Measurements from ENCODE around the gene LHX3. TPM values are rescaled to one million over a fixed set of nuclear protein-coding genes. Genes with fewer than 3 reads are reported as not detected.

Gene LHX3
- total and polyA plus RNA-seq, 12 donors, result not detected

GRCh38 chr9:136222166-136222905 lies 17.4 kb upstream of the LHX3 start:
- Histone ChIP-seq H3K4me3 (no peak overlapping the region), H3K9me3 (replicated peaks in 1 of 3) (no peaks in the 10 kb centered on the region), H3K27ac (no peak overlapping the region), H3K4me1 (replicated peaks in 1 of 2) (no peaks in the 10 kb centered on the region), H3K27me3 (no peaks in the 10 kb centered on the region), H3K36me3 (replicated peaks in 1 of 2) (peaks cover 0 to 16% of the 10 kb centered on the region in 2 donors)
- no peak for DNase-seq
- intact Hi-C loops (cut with DNase I), result no loop called here
- no peak for TF ChIP-seq CTCF (IDR thresholded peaks at IDR 0.05)
- no peak for TF ChIP-seq POLR2A (IDR thresholded peaks at IDR 0.05)
- 96 to 98% (median 97%) methylated on average over 21 to 38 of the region's 38 CpGs for WGBS, 4 donors

GRCh38 chr9:136220017-136220729 lies 15.2 kb upstream of the LHX3 start:
- intact Hi-C loops (cut with DNase I), result no loop called here
- H3K36me3 ChIP-seq (replicated peaks in 1 of 2), result peaks cover 0 to 22% of the 10 kb centered on the region in 2 donors
- peak in 6 of 7 donors; percentile 56 to 77 (median 66) for DNase-seq
- H3K27ac ChIP-seq, result no peak overlapping the region
- H3K4me3 ChIP-seq, result no peak overlapping the region
- 57 to 62% (median 61%) methylated on average over 15 of the region's 15 CpGs for WGBS, 4 donors
- H3K4me1 ChIP-seq (replicated peaks in 1 of 2), result no peaks in the 10 kb centered on the region
- no peak for TF ChIP-seq POLR2A (IDR thresholded peaks at IDR 0.05)
- no peak for TF ChIP-seq CTCF (IDR thresholded peaks at IDR 0.05)
- H3K27me3 ChIP-seq, result no peaks in the 10 kb centered on the region
- H3K9me3 ChIP-seq (replicated peaks in 1 of 3), result no peaks in the 10 kb centered on the region

GRCh38 chr9:136219276-136219675 lies 14.3 kb upstream of the LHX3 start:
- Histone ChIP-seq H3K36me3 (replicated peaks in 1 of 2) (peaks cover 0 to 27% of the 10 kb centered on the region in 2 donors), H3K27ac (no peak overlapping the region), H3K4me3 (no peak overlapping the region), H3K4me1 (replicated peaks in 1 of 2) (no peaks in the 10 kb centered on the region), H3K27me3 (no peaks in the 10 kb centered on the region), H3K9me3 (replicated peaks in 1 of 3) (no peaks in the 10 kb centered on the region)
- no peak for DNase-seq
- 92 to 97% (median 96%) methylated on average over 13 of the region's 13 CpGs for WGBS, 4 donors
- TF ChIP-seq POLR2A (IDR thresholded peaks at IDR 0.05), result no peak
- TF ChIP-seq CTCF (IDR thresholded peaks at IDR 0.05), result no peak
- intact Hi-C loops (cut with DNase I), result no loop called here

GRCh38 chr9:136218673-136219072 lies 13.7 kb upstream of the LHX3 start:
- H3K27me3 ChIP-seq, result no peaks in the 10 kb centered on the region
- H3K9me3 ChIP-seq (replicated peaks in 1 of 3), result peaks cover 0 to 4% (median 0%) of the 10 kb centered on the region in 3 donors
- WGBS, 4 donors, result 91 to 95% (median 93%) methylated on average over 12 to 15 of the region's 15 CpGs
- no peaks in the 10 kb centered on the region for H3K4me1 ChIP-seq (replicated peaks in 1 of 2)
- no peak overlapping the region for H3K27ac ChIP-seq
- no peak overlapping the region for H3K4me3 ChIP-seq
- TF ChIP-seq CTCF (IDR thresholded peaks at IDR 0.05) (no peak), POLR2A (IDR thresholded peaks at IDR 0.05) (no peak)
- DNase-seq, result no peak
- H3K36me3 ChIP-seq (replicated peaks in 1 of 2), result peaks cover 0 to 23% of the 10 kb centered on the region in 2 donors
- intact Hi-C loops (cut with DNase I), result no loop called here
